Smooth muscle cell of the coronary artery (primary cell): ENCODE data around the gene PET100. TPM values are rescaled to one million over a fixed set of nuclear protein-coding genes. Genes with fewer than 3 reads are reported as not detected.

Experiments
- total RNA-seq: library from RNA; depleted of rRNA; stranded (reverse); fragments of >200 nt; gene quantifications from 2 replicates; pipeline ENCODE4 v1.2.3, GENCODE V29; 2014; ENCODE audit warnings: low replicate concordance

PET100 gene
- 35.3 and 48.3 TPM in 2 replicates for total RNA-seq

DNA sequence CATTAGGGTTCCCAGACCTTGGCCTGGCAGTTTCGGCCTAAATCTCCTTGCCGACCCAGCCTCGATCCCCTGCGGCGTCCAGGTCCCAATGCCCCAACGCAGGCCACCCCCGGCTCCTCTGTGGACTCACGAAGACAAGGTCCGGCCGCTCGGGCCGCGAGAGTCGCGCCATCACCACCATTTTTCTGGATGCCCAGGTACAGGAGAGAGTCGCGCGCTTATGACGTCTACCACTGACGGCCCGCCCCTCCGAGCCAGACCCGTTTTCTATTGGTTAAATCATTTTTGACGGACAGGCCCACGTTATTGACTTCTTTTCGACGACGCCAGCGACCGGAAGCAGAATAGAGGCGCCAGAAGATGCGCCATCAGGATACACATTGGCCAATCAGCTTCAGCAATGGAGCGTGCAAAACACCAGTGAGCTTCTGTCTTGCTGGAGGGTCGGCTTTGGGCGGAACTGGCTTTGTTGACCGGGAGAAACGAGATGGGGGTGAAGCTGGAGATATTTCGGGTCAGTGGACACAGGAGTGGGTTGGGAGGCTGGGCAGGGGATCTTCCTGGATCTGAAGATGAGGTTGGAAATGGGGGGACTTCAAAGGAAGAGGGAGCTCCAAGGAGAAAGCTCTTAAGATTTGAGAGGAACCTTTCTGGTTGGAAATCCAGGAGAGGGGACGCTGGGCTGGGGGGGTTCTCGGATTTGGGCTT, at the start of gene PET100, which contains the start of gene XAB2:
Gene PET100, plus strand, starts transcription at position 447 of the 708 bp plus-strand sequence. Its CDS starts 41 bp downstream, at position 488.
Gene XAB2, minus strand, starts transcription at position 199 of the 708 bp plus-strand sequence. Its CDS starts 18 bp downstream, at position 181.

DNA sequence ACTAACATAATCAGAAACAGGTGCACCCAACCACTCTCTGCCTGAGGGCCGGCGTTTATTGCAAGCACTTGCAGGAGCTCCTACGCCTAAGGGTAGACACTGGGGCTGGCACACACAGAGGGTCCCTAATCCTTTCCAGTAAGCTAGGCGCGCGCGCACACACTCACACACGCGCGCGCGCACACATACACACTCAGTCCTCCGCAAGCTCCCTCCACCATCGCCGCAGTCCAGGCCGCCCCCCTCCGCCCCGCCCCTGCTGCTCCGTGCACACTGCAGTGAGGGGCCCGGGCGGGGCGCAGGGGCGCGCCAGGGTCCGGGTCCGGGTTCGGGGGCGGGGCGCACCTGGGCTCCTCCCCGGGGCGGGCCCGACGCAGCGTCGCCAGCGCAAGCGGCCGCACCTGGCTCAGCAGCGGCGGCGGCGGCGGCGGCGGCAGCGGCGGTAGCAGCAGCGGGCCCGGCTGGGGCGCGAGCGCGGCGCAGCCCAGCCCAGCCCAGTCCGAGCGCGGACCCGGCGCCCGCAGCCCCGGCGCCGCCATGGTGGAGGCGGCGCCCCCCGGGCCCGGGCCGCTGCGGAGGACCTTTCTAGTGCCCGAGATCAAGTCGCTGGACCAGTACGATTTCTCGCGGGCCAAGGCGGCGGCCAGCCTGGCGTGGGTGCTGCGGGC, 34.0 kb upstream of the PET100 start, which contains the start of gene CAMSAP3:
Gene CAMSAP3, plus strand, starts transcription at position 398 of the 668 bp plus-strand sequence. Its CDS starts 140 bp downstream, at position 538.

GRCh38 chr19:7633698-7634097, 4.1 kb downstream of the PET100 start, which contains the start of gene PCP2:
PCP2 (minus strand) TSS chr19:7633719; CDS start chr19:7633457, 262 bp downstream.

DNA sequence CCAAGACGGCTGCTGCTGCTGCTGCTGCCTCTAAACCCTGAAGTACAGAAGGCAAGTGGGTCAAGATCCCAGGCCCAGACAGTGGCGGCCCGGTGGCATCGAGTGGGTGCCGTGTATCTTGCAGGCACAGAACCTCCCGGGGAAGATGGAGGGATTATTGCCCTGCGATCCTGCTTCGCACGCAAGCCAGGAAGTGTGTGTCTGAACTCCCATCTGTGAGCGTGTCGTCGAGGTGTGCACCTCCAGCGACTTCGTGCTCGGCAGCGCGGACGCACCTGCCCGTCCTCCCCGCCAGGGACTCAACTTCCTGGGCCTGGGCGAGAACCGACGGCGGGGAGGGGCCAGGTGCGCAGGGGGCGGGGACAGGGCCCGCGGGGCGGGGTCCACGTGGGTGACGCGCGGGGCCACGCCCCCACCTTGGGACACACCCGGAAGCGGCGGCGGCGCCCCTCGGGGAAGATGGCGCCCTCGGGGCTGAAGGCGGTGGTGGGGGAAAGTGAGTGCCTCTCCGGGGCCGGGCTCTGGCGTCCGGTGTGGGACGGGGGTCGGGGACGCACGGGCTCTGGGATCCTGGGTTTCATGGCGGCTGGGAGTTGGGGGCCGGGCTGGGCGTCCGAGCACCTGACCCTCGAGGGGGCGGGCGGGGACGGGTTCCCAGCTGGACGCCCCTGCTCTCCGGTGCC, 7.2 kb downstream of the PET100 start, which contains the start of gene STXBP2:
Gene STXBP2, plus strand, starts transcription at position 420 of the 683 bp plus-strand sequence. Its CDS starts 40 bp downstream, at position 460.

GRCh38 chr19:7668842-7669241, 39.2 kb downstream of the PET100 start, which contains the start of gene RETN:
RETN (plus strand) TSS chr19:7669049; CDS start chr19:7669327, 278 bp downstream.

DNA sequence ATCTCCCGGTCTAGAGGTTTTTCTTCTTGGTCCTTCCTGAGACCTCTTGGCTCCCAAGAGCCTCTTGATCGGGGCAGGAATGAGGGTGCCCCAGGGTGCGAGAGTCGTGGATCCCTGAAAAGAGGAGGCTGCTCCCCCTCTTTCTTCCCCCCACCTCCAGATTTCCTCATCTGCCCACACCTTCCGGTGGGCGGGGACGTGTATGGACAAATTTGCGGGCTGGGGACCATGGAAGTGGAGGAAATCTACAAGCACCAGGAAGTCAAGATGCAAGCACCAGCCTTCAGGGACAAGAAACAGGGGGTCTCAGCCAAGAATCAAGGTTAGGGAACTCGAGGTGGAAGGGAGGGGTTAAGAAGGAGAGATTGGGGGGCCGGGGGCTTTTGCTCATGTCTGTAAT, 47.3 kb downstream of the PET100 start, which contains the start of gene MCEMP1:
Gene MCEMP1, plus strand, starts transcription at position 237 of the 400 bp plus-strand sequence. Its CDS starts 31 bp downstream, at position 268.

DNA sequence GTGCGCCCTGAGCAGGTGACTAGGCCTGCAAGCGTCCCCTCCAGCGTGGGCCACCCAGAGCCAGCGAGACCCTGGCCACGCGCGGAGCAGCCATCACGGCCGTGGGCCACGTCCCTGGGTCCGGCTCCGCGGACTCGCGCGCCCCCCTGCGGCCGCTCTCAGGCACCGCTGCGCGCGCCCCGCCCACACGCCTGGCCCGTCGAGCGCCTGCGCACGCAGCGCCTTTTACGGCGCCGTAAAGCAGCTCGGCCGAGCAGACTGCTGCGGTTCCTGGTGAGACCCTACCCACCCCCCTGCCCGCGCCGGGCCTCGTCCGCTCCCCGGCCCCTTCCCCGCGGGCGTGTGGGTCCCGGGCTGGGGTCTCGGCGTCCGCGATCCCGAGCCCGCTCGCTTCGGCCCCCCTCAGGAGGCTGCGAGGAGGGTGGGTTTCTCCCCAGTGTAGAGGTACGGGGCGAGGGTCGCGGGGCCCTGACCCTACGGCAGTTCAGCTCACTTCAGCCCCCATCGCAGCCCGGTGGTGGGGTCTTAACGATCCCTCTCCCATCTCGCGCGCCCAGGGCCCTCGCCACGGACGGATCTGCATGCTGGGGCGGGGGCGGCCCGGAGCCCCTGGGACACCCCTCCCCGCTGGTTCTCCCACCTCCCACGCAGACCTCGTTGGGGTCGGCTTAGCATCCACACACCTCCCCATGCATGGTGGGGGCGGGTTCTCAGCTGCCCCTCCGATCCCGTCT, 51.2 kb downstream of the PET100 start, which contains the start of gene TRAPPC5:
Gene TRAPPC5, plus strand, starts transcription at position 228 of the 734 bp plus-strand sequence. CDS start 1,421 bp downstream, outside the sequence.

Other genes with a start within 250 kb of the PET100 start
- 1.5 and 2.9 TPM in 2 replicates for gene PEX11G, start 140.8 kb upstream of the PET100 start, total RNA-seq
- gene ZNF358, start 113.7 kb upstream of the PET100 start, total RNA-seq: 3.9 and 10.6 TPM in 2 replicates
- gene MCOLN1, start 107.2 kb upstream of the PET100 start, total RNA-seq: 4.5 and 15.9 TPM in 2 replicates
- 51.8 and 111 TPM in 2 replicates for gene PNPLA6, start 94.1 kb upstream of the PET100 start, total RNA-seq
- under 0.01 TPM in 1 of 2 replicates, not detected in the other for gene CAMSAP3, start 33.9 kb upstream of the PET100 start, total RNA-seq
- gene XAB2, start 248 bp upstream of the PET100 start, total RNA-seq: 23.5 and 24.5 TPM in 2 replicates
- not detected in 2 replicates for gene PCP2, start 3.9 kb downstream of the PET100 start, total RNA-seq
- gene STXBP2, start 7.3 kb downstream of the PET100 start, total RNA-seq: 17.8 and 37.1 TPM in 2 replicates
- not detected in 2 replicates for gene RETN, start 39.3 kb downstream of the PET100 start, total RNA-seq
- gene MCEMP1, start 47.3 kb downstream of the PET100 start, total RNA-seq: not detected in 2 replicates
- gene TRAPPC5, start 51.0 kb downstream of the PET100 start, total RNA-seq: 164 and 360 TPM in 2 replicates
- gene FCER2, start 72.3 kb downstream of the PET100 start, total RNA-seq: not detected in 2 replicates
- gene CLEC4G, start 102.3 kb downstream of the PET100 start, total RNA-seq: not detected in 2 replicates
- not detected in 2 replicates for gene CD209, start 117.7 kb downstream of the PET100 start, total RNA-seq
- gene CLEC4M, start 133.4 kb downstream of the PET100 start, total RNA-seq: not detected in 2 replicates
- gene EVI5L, start 200.4 kb downstream of the PET100 start, total RNA-seq: 13.1 and 16.2 TPM in 2 replicates
- gene PRR36, start 244.6 kb downstream of the PET100 start, total RNA-seq: not detected in 2 replicates